WERI-Rb-1 (cell line): Measurements from ENCODE around the gene RAD51B.

Experiments used
- DNase-seq: peaks from one replicate; pipeline ENCODE4 v3.0.0-alpha.2; 2020
- H3K27ac ChIP-seq: fragments of 250-450 bp; sonication (Bioruptor Pico); 2 replicates; pipeline ENCODE4 v1.5.1; 2020; ENCODE audit warnings: mild to moderate bottlenecking, moderate library complexity
- H3K27me3 ChIP-seq: fragments of 250-450 bp; sonication (Bioruptor Pico); 2 replicates; pipeline ENCODE4 v1.5.1; 2021; ENCODE audit warnings: mild to moderate bottlenecking, low read depth, moderate library complexity; ENCODE audit not compliant: insufficient read depth, severe bottlenecking
- H3K36me3 ChIP-seq: fragments of 250-450 bp; sonication (Bioruptor Pico); 2 replicates; pipeline ENCODE4 v1.5.1; 2020; ENCODE audit warnings: mild to moderate bottlenecking, moderate library complexity
- H3K4me3 ChIP-seq: 2 replicates; pipeline ENCODE4 v1.5.1; 2011; ENCODE audit warnings: low read depth, mild to moderate bottlenecking, control low read depth, low read length
- H3K9me3 ChIP-seq: fragments of 250-450 bp; sonication (Bioruptor Pico); 2 replicates; pipeline ENCODE4 v1.5.1; 2021; ENCODE audit warnings: mild to moderate bottlenecking, moderate library complexity; ENCODE audit not compliant: severe bottlenecking
- CTCF ChIP-seq: IDR thresholded peaks from 2 replicates; pipeline ENCODE4 v1.5.1; 2011; ENCODE audit warnings: low read depth, mild to moderate bottlenecking, control low read depth, inconsistent platforms, low read length

RAD51B gene

GRCh38 chr14:68124979-68125731 is 305.6 kb downstream of the RAD51B start:
- no peak for DNase-seq
- Histone ChIP-seq H3K36me3 (no peaks in the 10 kb centered on the region), H3K4me3 (no peak overlapping the region), H3K27ac (no peak overlapping the region), H3K27me3 (no peaks in the 10 kb centered on the region), H3K9me3 (no peaks in the 10 kb centered on the region)
- TF ChIP-seq CTCF, result no peak

GRCh38 chr14:68127166-68127565 is 307.6 kb downstream of the RAD51B start:
- H3K27me3 ChIP-seq, result no peaks in the 10 kb centered on the region
- H3K9me3 ChIP-seq, result no peaks in the 10 kb centered on the region
- H3K36me3 ChIP-seq, result no peaks in the 10 kb centered on the region
- no peak overlapping the region for H3K27ac ChIP-seq
- no peak for TF ChIP-seq CTCF
- H3K4me3 ChIP-seq, result no peak overlapping the region
- no peak for DNase-seq

- no peaks in the 10 kb centered on the region for H3K36me3 ChIP-seq
- no peak overlapping the region for H3K27ac ChIP-seq
- no peak for DNase-seq
Observed at GRCh38 chr14:68131907-68132306, 312.3 kb downstream of the RAD51B start.

GRCh38 chr14:68132563-68133121 is 313.1 kb downstream of the RAD51B start:
- H3K9me3 ChIP-seq, result no peaks in the 10 kb centered on the region
- no peak overlapping the region for H3K4me3 ChIP-seq
- no peak for TF ChIP-seq CTCF
- H3K27me3 ChIP-seq, result no peaks in the 10 kb centered on the region
- no peak overlapping the region for H3K27ac ChIP-seq
- H3K36me3 ChIP-seq, result no peaks in the 10 kb centered on the region
- no peak for DNase-seq

More at GRCh38 chr14:68131907-68132306, 312.3 kb downstream of the RAD51B start:
- no peak for TF ChIP-seq CTCF
- Histone ChIP-seq H3K9me3 (no peaks in the 10 kb centered on the region), H3K4me3 (no peak overlapping the region), H3K27me3 (no peaks in the 10 kb centered on the region)

- Histone ChIP-seq H3K9me3 (no peaks in the 10 kb centered on the region), H3K27ac (no peak overlapping the region), H3K27me3 (no peaks in the 10 kb centered on the region), H3K36me3 (no peaks in the 10 kb centered on the region), H3K4me3 (no peak overlapping the region)
- DNase-seq, result no peak
- TF ChIP-seq CTCF, result no peak
Observed at GRCh38 chr14:68133856-68134255, 314.3 kb downstream of the RAD51B start.
